ENCODE measurements around the gene KARS1.

Gene KARS1

DNA sequence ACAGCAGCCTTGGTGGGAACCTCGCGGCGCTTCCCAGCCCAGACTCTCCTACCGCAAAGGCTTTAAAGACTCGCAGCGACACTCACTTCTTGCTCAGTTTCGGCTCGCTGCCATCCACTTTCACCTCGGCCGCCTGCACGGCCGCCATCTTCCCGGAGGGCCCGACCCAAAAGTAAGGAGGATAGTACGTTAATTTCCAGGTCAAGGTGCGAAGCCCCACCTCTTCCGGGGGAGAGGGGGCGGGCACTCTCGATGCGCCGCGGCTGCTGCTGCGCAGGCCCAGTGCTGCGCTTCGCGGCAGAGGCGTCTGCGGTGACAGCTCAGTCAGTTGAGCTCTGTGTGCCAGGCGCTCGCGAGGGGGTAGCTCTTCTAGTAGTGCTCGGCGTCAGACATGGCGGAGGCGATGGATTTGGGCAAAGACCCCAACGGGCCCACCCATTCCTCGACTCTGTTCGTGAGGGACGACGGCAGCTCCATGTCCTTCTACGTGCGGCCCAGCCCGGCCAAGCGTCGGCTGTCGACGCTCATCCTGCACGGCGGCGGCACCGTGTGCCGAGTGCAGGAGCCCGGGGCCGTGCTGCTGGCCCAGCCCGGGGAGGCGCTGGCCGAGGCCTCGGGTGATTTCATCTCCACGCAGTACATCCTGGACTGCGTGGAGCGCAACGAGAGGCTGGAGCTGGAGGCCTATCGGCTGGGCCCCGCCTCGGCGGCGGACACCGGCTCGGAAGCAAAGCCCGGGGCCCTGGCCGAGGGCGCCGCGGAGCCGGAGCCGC is at the start of gene KARS1, which contains the start of gene TERF2IP:
Gene KARS1 (minus strand): TSS at position 174 of the 773 bp plus-strand sequence. CDS start 26 bp downstream, at position 148.
Gene TERF2IP (plus strand): TSS at position 282 of the 773 bp plus-strand sequence. CDS start 110 bp downstream, at position 392.
- peak within 1 kb of the TSS; percentile 89 for H3K27ac ChIP-seq

DNA sequence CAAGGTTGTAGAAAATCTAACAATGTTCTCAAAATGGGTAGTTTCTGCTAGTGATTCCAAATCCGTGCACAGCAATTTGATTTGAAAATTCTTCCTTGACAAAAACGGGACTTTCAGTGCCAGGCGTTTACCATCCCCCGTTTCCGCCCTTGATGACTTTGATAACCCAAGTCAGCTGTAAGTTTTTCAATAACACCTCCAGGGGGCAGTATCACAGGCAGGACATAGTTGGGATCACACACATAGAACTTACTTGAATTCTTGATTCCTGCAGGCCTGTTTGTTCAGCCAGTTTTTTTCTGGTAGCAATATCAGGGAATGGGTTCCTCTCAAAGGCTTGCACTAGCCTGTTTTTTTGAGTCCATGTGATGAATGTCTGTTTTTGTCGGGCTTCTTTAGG is 48.2 kb upstream of the KARS1 start:
- no peak for DNase-seq (ENCODE audit: low read depth, low spot score)
- no peak overlapping the region for H3K27ac ChIP-seq

More for the DNA sequence above, at the start of gene KARS1, which contains the start of gene TERF2IP:
- DNase-seq (ENCODE audit: low read depth, low spot score): peak; percentile 74

DNA sequence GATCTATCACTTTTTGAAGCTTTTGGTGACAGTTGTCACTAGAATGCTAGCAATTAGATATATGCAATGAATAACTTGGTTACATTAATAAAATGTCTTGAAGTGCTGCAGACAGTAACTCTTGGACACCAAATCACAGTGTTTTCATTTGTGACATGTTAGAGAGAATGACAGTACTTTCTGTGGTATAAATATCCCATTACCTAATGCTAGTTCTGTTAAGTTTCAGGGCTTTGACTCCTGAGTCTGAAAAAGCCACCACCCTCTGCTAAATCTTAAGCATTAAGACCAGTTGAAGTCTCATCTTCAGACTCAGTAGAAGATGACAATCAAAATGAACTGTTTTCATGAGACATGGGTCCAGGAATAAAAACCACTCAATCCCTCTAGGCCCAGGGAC is 39.9 kb upstream of the KARS1 start:
- H3K27ac ChIP-seq: no peak overlapping the region
- DNase-seq (ENCODE audit: low read depth, low spot score): no peak

GRCh38 chr16:75682308-75682707 is 34.8 kb upstream of the KARS1 start:
- no peak for DNase-seq (ENCODE audit: low read depth, low spot score)

DNA sequence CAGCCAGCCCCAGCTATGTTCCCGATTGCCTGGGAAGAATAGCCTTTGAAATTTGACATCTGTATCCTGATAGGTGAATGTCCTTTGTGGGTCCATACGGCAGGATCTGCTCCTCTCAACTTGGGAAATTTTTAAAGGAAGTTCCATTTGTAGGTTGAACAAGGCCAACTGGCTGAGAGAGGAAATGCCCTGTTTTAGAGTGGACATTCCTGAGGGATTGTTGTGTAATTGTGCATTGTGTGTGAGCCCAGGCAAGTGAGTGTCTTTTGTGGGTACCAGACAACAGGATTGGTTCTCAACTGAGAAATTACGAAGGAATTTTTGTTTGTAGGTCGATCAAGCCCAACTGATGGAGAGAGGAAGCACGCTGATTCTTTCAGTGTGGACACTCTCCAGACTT is 31.9 kb upstream of the KARS1 start:
- H3K27ac ChIP-seq: no peak overlapping the region
- no peak for DNase-seq (ENCODE audit: low read depth, low spot score)

More at GRCh38 chr16:75682308-75682707, 34.8 kb upstream of the KARS1 start:
- no peak overlapping the region for H3K27ac ChIP-seq

- no peak for DNase-seq (ENCODE audit: low read depth, low spot score)
- H3K27ac ChIP-seq: no peak within 1 kb of the TSS
These were observed 29.4 kb upstream of the KARS1 start, which contains the start of gene CPHXL2 for GRCh38 chr16:75676909-75677308. Gene CPHXL2, minus strand, starts transcription at chr16:75677009. Its CDS starts 10 bp downstream, at chr16:75676999.

- no peak overlapping the region for H3K27ac ChIP-seq
- DNase-seq (ENCODE audit: low read depth, low spot score): no peak
These were observed 20.0 kb upstream of the KARS1 start for GRCh38 chr16:75667503-75667902.

DNA sequence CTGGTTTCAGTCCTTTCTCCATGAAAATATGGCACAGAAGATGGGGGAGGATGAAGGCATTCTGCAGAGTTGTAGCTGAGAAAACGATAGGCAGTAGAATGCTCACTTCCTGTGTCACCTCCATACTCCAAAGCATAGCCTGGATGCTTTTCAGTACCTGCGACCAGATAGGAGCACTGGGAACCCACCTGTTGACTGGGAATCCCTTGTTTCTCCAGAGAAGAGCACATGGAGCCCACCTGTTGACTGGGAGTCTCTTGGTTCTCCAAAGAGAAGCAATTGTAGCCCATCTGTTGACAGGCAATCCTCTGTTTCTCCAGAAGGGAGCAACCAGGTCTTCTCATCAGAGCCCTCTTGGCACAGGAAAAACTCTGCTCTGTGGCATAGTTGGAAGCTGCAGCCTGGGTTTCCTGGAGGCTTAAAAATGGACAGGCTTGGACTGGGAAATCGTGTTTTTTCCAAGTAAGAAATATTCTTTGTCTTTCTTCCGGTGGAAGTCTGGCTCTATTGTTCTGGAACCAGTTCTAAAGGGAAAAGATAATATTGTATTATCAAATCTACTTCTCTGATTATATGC is 13.3 kb upstream of the KARS1 start:
- DNase-seq (ENCODE audit: low read depth, low spot score): no peak
- no peak overlapping the region for H3K27ac ChIP-seq

- DNase-seq (ENCODE audit: low read depth, low spot score): no peak
- no peak overlapping the region for H3K27ac ChIP-seq
These were observed 12.9 kb upstream of the KARS1 start for GRCh38 chr16:75660321-75660720.

DNA sequence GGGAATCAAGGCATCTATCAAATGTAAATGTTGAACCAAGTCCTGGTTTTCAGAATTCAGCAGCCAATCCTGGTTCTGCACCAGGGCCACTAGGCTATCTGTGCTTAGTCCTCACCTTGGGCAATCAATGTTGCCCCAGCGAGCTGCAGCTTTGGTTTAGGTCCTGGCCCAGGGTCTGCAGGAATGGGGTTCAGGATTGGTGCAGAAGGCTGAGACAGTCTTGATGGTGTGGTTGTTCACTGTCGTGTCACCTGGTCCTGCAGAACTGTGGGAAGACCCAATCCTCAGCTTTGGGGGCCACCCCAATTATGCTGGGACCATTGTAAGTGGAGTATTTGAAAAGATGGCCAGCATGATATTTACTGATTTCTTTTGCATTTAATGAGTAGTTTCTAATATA is 10.7 kb upstream of the KARS1 start:
- H3K27ac ChIP-seq: no peak overlapping the region
- no peak for DNase-seq (ENCODE audit: low read depth, low spot score)

- DNase-seq (ENCODE audit: low read depth, low spot score): no peak
These were observed 6.5 kb upstream of the KARS1 start for GRCh38 chr16:75653922-75654321.

DNA sequence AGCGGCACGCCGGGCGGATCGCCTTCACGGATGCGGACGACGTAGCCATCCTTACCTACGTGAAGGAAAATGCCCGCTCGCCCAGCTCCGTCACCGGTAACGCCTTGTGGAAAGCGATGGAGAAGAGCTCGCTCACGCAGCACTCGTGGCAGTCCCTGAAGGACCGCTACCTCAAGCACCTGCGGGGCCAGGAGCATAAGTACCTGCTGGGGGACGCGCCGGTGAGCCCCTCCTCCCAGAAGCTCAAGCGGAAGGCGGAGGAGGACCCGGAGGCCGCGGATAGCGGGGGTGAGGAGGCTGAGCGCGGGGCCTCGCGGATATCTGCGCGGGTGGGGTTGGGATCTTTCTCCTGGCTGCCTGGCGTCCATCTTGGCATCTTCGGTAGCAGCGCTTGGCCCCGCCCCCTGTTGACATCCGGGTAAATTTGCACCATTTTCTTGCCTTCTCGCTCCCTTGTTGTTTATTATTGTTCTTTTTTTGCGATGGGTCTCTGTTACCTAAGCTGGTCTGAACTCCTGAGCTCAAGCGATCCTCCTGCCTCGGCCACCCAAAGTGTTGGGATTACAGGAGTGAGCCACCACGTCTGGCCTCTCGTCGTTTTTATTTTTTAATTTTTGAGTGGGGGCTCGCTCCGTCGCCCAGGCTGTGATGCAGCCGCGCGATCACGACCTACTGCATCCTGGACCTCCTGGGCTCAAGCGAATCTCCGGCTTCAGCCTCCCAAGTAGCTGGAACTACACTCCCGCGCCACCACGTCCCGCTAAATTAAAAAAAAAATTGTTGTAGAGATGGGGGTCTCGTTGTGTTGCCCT is 1.0 kb upstream of the KARS1 start:
- no peak for DNase-seq (ENCODE audit: low read depth, low spot score)
- H3K27ac ChIP-seq: peak overlapping the region; percentile 89

More at GRCh38 chr16:75653922-75654321, 6.5 kb upstream of the KARS1 start:
- H3K27ac ChIP-seq: no peak overlapping the region

DNA sequence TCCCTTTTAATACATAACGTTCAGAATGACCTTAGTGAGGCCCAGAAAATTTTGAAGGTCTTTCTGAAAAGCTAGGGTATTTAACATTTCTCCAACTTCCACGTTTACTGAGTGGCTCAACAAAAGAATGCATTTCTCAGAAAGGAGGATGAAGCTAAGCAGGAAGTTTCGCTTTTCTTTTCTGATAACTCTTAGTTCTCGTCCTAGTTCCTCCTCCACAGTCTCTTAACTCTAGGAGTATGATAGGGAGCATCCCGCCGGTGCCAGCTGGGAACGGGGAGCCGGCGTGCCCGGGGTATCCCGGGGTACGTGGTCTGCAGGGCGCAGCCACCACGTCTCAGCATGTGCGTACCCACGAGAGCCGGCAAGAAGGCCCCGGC is 363 bp downstream of the KARS1 start:
- DNase-seq (ENCODE audit: low read depth, low spot score): no peak
- H3K27ac ChIP-seq: peak overlapping the region; percentile 89

DNA sequence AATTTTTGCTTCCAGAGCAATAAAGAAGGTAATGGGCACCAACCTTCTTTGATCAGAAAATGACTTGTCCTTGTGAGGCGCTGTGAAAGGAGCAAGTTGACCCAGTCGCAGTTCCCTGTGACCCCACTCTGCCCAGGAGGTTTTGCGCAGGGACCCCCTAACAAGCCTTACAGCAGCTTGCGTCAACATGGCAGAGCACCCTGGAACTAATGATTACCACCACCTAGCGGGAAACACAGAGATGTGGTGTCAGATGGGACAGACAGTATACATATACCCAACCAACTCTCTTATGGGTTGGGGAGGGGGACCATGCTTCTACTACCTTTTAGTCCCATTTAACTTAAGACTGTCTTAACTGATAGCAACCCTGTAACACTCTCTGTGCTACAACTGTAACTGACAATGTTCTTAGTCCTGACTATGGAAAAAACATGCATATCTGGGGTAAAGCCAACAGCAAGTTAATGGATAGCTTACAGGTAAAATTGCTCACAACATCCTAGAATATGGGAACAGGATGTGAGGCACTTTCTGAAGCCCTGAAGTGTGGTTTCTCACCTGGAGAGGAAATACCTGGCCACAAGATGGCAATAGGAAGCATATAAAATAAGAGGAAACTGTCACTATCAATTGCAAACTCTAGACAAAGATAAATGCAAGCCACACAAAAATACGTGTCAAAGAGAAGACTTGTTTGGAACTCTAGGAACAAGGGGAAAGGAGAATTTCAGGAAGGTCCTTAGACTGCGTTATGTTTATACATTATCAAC is 3.0 kb downstream of the KARS1 start:
- no peak overlapping the region for H3K27ac ChIP-seq
- no peak for DNase-seq (ENCODE audit: low read depth, low spot score)

- H3K27ac ChIP-seq: no peak overlapping the region
- no peak for DNase-seq (ENCODE audit: low read depth, low spot score)
These were observed 6.9 kb downstream of the KARS1 start for GRCh38 chr16:75640598-75640997.

- no peak overlapping the region for H3K27ac ChIP-seq
- DNase-seq (ENCODE audit: low read depth, low spot score): no peak
These were observed 12.4 kb downstream of the KARS1 start for GRCh38 chr16:75635036-75635435.

GRCh38 chr16:75632857-75633256 is 14.6 kb downstream of the KARS1 start:
- no peak overlapping the region for H3K27ac ChIP-seq
- no peak for DNase-seq (ENCODE audit: low read depth, low spot score)

DNA sequence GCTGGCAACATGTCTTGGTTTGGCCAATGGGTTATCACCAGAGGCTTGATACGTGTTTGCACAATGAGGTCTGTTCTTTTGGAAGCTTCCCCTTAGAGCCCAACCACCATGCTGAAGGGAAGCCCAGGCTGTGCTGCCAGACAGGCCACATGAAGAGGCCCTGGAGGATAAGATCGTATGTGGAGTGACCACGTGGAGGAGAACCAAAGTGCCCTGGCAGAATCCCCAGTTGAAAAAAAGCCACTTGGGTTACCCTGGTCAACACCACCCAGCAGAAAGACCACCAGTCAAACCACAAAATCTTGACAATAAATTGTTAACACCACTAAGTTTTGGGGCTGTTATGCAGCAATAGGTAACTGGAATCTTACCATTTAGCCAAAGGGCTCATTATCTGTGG is 17.4 kb downstream of the KARS1 start:
- H3K27ac ChIP-seq: no peak overlapping the region
- DNase-seq (ENCODE audit: low read depth, low spot score): no peak

DNA sequence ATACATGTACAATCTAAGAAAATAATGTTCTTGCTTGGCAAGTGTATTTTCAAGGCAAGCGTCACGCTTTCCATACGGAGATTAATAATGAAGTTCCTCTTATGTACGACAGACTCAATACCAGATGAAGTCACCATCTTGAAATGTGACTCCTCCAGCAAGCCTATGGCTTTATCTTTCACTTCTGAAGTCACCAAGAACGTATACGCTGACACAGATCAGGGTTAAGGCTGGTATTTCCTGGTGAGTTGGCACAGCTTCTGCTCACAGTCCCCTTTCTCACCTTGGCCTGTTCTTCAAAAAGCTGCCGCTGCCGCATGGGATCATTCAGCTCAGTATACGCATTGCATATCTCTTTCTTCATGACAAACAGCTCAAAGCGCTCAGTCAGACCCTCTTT is 18.3 kb downstream of the KARS1 start:
- H3K27ac ChIP-seq: no peak overlapping the region
- DNase-seq (ENCODE audit: low read depth, low spot score): no peak

DNA sequence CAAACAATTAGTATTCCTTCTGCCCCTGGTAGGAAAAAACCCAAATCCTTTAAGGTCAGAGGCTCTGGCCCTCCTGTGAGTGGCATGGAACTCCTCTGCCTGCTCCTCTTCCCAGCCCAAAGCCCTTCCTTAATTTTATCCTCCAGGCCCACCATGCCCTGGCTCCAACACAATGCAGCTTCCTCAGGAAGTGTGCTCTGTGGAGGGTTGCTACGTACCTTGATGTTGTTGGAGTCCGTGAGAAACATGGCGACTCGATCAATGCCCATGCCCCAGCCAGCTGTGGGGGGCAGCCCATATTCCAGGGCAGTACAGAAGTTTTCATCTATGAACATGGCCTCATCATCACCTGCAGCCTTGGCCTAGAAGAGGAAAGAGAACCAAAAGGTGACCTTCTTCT is 19.1 kb downstream of the KARS1 start:
- H3K27ac ChIP-seq: no peak overlapping the region
- no peak for DNase-seq (ENCODE audit: low read depth, low spot score)

All from epithelial cell of prostate (primary cell).